ENCODE data around the gene TTLL10. TPM values are rescaled to one million over a fixed set of nuclear protein-coding genes. Genes with fewer than 3 reads are reported as not detected.

The TTLL10 gene
- polyA plus RNA-seq, 1 of the 3 experiments (the other 2 are of a cell fraction): not detected

DNA sequence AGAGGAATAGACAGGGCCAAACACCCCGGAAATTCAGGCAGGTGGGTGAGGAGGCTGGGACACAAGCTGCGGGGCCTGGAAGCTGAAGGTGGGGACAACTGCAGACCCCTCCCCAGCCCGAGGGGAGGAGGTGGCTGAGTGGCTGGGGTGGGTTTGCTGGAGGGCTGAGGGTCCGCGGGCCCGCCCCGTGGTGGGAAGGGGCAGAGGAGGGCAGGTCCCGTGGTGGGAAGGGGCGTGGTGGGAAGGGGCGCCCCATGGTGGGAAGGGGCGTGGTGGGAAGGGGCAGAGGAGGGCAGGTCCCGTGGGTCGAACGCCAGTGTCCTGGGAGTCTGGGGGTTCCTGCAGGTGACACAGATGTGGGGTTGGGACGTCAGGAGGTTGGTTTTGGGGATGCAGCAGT is 24.3 kb upstream of the TTLL10 start:
- Histone ChIP-seq H4K20me1 (ENCODE audit: insufficient read depth) (no peaks in the 10 kb centered on the region), H3K4me3 (ENCODE audit: low read depth in 2 of 2, low read length in 1 of 2) (no peak overlapping the region), H3K27ac (ENCODE audit: low read depth in 2 of 2, low read length in 1 of 2) (no peak overlapping the region), H3K9me3 (no peaks in the 10 kb centered on the region), H3K79me2 (ENCODE audit: insufficient read depth) (no peaks in the 10 kb centered on the region), H2AFZ (ENCODE audit: low read depth) (no peak overlapping the region), H3K9ac (no peak overlapping the region), H3K4me1 (ENCODE audit: control insufficient read depth in 1 of 2, insufficient read depth in 2 of 2, low read depth in 1 of 2, low read length in 1 of 2) (no peaks in the 10 kb centered on the region; a peak in 1 of 4 replicates), H3K36me3 (replicated peaks in 1 of 2; ENCODE audit: control insufficient read depth in 1 of 2, insufficient read depth in 2 of 2, low read length in 1 of 2) (no peaks in the 10 kb centered on the region), H3K4me2 (no peak overlapping the region), H3F3A (replicated peaks; ENCODE audit: insufficient read depth) (peaks cover 15% of the 10 kb centered on the region), H3K9me2 (no peaks in the 10 kb centered on the region), H3K27me3 (ENCODE audit: insufficient read depth) (no peaks in the 10 kb centered on the region)
- ChIA-PET POLR2A (no interaction called here), CTCF (no interaction called here)
- 67% methylated on average over 15 of the region's 15 CpGs for WGBS (ENCODE audit: low lambda C conversion rate)
- DNase-seq: no peak
- TF ChIP-seq JUND (IDR thresholded peaks at IDR 0.05) (no peak), RCOR1 (IDR thresholded peaks at IDR 0.05; ENCODE audit: low read length) (no peak), SIN3A (IDR thresholded peaks at IDR 0.05; ENCODE audit: borderline replicate concordance, low read depth, low read length) (no peak), EZH2phosphoT487 (IDR thresholded peaks at IDR 0.05; ENCODE audit: borderline replicate concordance, low read depth) (no peak), RAD21 (IDR thresholded peaks at IDR 0.05; ENCODE audit: low read length) (no peak), FOSL2 (IDR thresholded peaks at IDR 0.05; ENCODE audit: borderline replicate concordance, low read depth) (no peak), POLR2AphosphoS5 (IDR thresholded peaks at IDR 0.05; ENCODE audit: low read depth, low read length) (no peak), SMC3 (IDR thresholded peaks at IDR 0.05; ENCODE audit: low read depth, low read length) (no peak), TAF1 (IDR thresholded peaks at IDR 0.05; ENCODE audit: borderline replicate concordance, low read depth, low read length) (no peak), EP300 (IDR thresholded peaks at IDR 0.05; ENCODE audit: borderline replicate concordance in 1 of 2, low read depth in 1 of 2, low read length in 1 of 2) (no peak), FOXM1 (IDR thresholded peaks at IDR 0.05; ENCODE audit: low read depth) (no peak), ELF1 (IDR thresholded peaks at IDR 0.05) (no peak), RFX5 (IDR thresholded peaks at IDR 0.05; ENCODE audit: low read length) (no peak)
- TF ChIP-seq, protein P1, sequence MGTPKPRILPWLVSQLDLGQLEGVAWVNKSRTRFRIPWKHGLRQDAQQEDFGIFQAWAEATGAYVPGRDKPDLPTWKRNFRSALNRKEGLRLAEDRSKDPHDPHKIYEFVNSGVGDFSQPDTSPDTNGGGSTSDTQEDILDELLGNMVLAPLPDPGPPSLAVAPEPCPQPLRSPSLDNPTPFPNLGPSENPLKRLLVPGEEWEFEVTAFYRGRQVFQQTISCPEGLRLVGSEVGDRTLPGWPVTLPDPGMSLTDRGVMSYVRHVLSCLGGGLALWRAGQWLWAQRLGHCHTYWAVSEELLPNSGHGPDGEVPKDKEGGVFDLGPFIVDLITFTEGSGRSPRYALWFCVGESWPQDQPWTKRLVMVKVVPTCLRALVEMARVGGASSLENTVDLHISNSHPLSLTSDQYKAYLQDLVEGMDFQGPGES (IDR thresholded peaks at IDR 0.05; ENCODE audit: low read depth, low read length): no peak
- TF ChIP-seq, protein P2, sequence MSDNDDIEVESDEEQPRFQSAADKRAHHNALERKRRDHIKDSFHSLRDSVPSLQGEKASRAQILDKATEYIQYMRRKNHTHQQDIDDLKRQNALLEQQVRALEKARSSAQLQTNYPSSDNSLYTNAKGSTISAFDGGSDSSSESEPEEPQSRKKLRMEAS (IDR thresholded peaks at IDR 0.05; ENCODE audit: low read depth): no peak
- TF ChIP-seq, protein P3, sequence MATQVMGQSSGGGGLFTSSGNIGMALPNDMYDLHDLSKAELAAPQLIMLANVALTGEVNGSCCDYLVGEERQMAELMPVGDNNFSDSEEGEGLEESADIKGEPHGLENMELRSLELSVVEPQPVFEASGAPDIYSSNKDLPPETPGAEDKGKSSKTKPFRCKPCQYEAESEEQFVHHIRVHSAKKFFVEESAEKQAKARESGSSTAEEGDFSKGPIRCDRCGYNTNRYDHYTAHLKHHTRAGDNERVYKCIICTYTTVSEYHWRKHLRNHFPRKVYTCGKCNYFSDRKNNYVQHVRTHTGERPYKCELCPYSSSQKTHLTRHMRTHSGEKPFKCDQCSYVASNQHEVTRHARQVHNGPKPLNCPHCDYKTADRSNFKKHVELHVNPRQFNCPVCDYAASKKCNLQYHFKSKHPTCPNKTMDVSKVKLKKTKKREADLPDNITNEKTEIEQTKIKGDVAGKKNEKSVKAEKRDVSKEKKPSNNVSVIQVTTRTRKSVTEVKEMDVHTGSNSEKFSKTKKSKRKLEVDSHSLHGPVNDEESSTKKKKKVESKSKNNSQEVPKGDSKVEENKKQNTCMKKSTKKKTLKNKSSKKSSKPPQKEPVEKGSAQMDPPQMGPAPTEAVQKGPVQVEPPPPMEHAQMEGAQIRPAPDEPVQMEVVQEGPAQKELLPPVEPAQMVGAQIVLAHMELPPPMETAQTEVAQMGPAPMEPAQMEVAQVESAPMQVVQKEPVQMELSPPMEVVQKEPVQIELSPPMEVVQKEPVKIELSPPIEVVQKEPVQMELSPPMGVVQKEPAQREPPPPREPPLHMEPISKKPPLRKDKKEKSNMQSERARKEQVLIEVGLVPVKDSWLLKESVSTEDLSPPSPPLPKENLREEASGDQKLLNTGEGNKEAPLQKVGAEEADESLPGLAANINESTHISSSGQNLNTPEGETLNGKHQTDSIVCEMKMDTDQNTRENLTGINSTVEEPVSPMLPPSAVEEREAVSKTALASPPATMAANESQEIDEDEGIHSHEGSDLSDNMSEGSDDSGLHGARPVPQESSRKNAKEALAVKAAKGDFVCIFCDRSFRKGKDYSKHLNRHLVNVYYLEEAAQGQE (IDR thresholded peaks at IDR 0.05; ENCODE audit: low read depth, low read length): no peak
- TF ChIP-seq, protein P4, sequence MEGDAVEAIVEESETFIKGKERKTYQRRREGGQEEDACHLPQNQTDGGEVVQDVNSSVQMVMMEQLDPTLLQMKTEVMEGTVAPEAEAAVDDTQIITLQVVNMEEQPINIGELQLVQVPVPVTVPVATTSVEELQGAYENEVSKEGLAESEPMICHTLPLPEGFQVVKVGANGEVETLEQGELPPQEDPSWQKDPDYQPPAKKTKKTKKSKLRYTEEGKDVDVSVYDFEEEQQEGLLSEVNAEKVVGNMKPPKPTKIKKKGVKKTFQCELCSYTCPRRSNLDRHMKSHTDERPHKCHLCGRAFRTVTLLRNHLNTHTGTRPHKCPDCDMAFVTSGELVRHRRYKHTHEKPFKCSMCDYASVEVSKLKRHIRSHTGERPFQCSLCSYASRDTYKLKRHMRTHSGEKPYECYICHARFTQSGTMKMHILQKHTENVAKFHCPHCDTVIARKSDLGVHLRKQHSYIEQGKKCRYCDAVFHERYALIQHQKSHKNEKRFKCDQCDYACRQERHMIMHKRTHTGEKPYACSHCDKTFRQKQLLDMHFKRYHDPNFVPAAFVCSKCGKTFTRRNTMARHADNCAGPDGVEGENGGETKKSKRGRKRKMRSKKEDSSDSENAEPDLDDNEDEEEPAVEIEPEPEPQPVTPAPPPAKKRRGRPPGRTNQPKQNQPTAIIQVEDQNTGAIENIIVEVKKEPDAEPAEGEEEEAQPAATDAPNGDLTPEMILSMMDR (IDR thresholded peaks at IDR 0.05): no peak

All from SK-N-SH (cell line).